AG04450 (cell line): Measurements from ENCODE around the gene UBE3C. TPM values are rescaled to one million over a fixed set of nuclear protein-coding genes. Genes with fewer than 3 reads are reported as not detected.

Experiments used
- CTCF ChIA-PET: fragments of 300-600, 350-600 bp; formaldehyde crosslinking; extraction: SDS; loops from one replicate; lab custom pipeline; 2022; ENCODE audit warnings: antibody characterized with exemption, inconsistent platforms; lab: Charles Lee
- POLR2A ChIA-PET: fragments of 350-600 bp; formaldehyde crosslinking; extraction: SDS; loops from one replicate; lab custom pipeline; 2021; ENCODE audit warnings: antibody characterized with exemption, inconsistent platforms; lab: Yijun Ruan, JAX
- DNase-seq: peaks from one replicate; pipeline ENCODE4 v3.0.0-alpha.2; 2011; ENCODE audit warnings: low read depth, low spot score
- H3K27ac ChIP-seq: one replicate; pipeline ENCODE4 v1.5.1; 2012; ENCODE audit warnings: low read depth, low read length, control low read depth
- H3K27me3 ChIP-seq: one replicate; pipeline ENCODE4 v1.6.0; 2012; ENCODE audit warnings: low read length; ENCODE audit not compliant: control insufficient read depth, insufficient read depth
- H3K4me3 ChIP-seq: 2 replicates; pipeline ENCODE4 v1.5.1; 2011; ENCODE audit warnings: mild to moderate bottlenecking, low read depth, low read length, control low read depth
- H3K9me3 ChIP-seq: 2 replicates; pipeline ENCODE4 v1.5.1; 2012; ENCODE audit warnings: low read length; ENCODE audit not compliant: control insufficient read depth, insufficient read depth
- polyA minus RNA-seq: library from RNA; depleted of rRNA, polyadenylated mRNA; stranded (reverse); fragments of >200 nt; gene quantifications from 2 replicates; pipeline ENCODE4 v1.2.3, GENCODE V29; 2011; rRNA and poly(A)+ RNA removed
- polyA plus RNA-seq: library from polyadenylated mRNA; depleted of rRNA; stranded (reverse); fragments of >200 nt; gene quantifications from 2 replicates; pipeline ENCODE4 v1.2.3, GENCODE V29; 2011; rRNA removed
- TF ChIP-seq, protein P1 (sequence below): IDR thresholded peaks from 2 replicates; pipeline ENCODE4 v1.5.1; 2011; ENCODE audit warnings: low read depth, low read length, control low read depth, inconsistent platforms

Gene UBE3C
- polyA plus RNA-seq (60.6 and 71.2 TPM in 2 replicates), polyA minus RNA-seq (75.2 and 88.1 TPM in 2 replicates)

DNA sequence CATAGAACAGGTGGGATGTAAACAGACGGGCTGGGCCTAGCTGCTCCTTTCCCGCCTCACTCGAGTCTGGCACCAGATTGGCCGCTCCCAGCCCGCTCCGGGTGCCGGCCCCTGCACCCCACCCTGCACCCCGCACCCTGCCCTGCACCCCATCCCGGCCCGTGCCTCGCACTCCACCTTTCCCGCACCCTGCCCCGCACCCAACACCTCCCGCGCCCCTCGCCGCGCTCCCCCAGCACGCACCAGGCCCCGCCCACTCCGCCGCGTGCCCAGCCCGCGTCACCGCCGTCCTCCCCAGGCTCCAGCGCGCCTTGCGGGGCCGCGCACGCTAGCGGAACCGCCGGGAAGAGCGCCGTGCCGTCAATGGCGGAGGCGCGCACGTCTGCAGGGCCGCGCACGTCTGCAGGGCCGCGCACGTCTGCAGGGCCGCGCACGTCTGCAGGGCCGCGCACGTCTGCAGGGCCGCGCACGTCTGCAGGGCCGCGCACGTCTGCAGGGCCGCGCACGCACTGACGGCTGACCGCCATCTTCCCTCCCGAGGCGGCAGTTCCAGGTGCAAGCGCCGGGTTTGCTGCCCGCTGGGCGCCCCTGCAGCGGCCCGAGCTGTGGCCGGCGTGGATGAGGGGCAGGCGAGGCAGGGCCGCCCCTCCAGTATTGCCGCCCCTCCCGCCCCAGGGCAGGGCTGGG is at the start of gene UBE3C:
TSS of gene UBE3C (plus strand) at position 503 of the 687 bp plus-strand sequence. CDS start 347 bp downstream, outside the sequence.
- peak within 1 kb of the TSS; percentile 85 for H3K4me3 ChIP-seq
- ChIA-PET POLR2A (interaction anchor here (0.6 kb wide), 1 partner anchor 78 kb away, joined by 3 read pairs; no protein-coding TSS in a partner anchor), CTCF (no interaction called here)
- DNase-seq = peak; percentile 75
- no peaks in the 10 kb centered on the region; the same call in 1 of the 2 replicates for H3K9me3 ChIP-seq
- H3K27ac ChIP-seq = peak within 1 kb of the TSS; percentile 61
- TF ChIP-seq, protein P1, sequence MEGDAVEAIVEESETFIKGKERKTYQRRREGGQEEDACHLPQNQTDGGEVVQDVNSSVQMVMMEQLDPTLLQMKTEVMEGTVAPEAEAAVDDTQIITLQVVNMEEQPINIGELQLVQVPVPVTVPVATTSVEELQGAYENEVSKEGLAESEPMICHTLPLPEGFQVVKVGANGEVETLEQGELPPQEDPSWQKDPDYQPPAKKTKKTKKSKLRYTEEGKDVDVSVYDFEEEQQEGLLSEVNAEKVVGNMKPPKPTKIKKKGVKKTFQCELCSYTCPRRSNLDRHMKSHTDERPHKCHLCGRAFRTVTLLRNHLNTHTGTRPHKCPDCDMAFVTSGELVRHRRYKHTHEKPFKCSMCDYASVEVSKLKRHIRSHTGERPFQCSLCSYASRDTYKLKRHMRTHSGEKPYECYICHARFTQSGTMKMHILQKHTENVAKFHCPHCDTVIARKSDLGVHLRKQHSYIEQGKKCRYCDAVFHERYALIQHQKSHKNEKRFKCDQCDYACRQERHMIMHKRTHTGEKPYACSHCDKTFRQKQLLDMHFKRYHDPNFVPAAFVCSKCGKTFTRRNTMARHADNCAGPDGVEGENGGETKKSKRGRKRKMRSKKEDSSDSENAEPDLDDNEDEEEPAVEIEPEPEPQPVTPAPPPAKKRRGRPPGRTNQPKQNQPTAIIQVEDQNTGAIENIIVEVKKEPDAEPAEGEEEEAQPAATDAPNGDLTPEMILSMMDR = no peak
- H3K27me3 ChIP-seq = no peaks in the 10 kb centered on the region

DNA sequence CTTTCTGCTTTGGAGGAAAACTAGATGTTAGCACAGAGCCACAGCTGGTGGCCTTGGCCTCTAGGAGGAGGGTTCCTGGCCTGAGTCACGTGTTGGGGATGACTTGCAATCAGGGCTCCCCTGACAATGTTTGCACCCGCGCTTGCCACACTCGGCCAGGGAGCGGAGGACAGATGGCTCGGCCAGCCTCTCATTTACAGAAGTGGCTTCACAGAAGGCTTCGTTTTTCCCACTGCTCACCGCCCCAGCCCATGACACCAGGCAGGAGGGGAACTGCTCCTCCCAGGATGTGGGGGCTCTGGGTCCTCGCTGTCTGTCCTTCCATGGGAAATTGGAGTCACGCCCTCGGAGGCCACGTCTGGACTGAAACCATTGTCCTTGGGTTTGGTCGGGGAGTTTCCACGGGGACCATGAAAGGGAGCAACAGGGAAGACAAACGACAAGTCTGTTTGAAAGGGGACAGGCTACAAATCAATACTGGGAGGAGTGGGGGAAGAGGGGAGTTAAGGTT is 49.6 kb upstream of the UBE3C start:
- CTCF ChIA-PET = no interaction called here
- POLR2A ChIA-PET = no interaction called here

DNA sequence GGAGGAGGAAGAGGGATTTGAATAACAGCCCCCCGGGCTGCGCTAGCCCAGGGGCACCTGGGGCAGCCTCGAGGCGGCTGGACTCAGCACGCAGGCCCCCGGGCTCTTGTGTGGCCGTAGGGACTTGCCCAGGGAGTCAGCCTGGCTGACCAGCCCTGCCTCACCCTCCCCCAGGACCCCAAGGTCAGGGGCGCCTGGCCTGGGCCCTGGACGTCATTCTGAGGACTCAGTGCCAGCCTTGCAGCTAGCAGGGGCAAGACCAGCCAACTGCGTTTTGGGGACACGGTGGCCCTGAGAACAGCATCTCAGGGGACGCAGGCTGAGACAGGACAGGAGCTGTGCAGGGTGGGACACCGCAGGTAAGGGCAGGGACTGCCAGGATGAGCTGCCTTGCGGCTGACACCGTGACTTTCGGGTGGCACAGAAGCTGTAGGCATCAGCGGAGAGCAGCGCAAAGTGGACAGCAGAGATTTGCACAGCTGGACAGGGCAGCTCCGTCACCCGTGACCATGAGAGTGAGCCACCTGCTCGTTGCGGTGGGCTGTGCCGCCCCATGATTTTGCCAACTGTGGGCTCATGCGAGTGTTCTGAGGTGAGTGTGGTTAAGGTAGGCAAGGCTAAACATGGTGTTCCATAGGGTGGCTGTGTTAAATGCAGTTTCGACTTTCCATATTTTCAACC is 48.1 kb upstream of the UBE3C start:
- Histone ChIP-seq H3K27me3 (no peaks in the 10 kb centered on the region), H3K9me3 (peaks cover 7% of the 10 kb centered on the region), H3K4me3 (no peak overlapping the region), H3K27ac (no peak overlapping the region)
- DNase-seq = no peak
- POLR2A ChIA-PET = no interaction called here
- TF ChIP-seq, protein P1 = no peak
- CTCF ChIA-PET = no interaction called here

More for the DNA sequence above, 49.6 kb upstream of the UBE3C start:
- H3K27ac ChIP-seq = no peak overlapping the region
- peaks cover 10% of the 10 kb centered on the region for H3K9me3 ChIP-seq
- no peak for DNase-seq
- no peak overlapping the region for H3K4me3 ChIP-seq
- TF ChIP-seq, protein P1 = no peak
- no peaks in the 10 kb centered on the region for H3K27me3 ChIP-seq

DNA sequence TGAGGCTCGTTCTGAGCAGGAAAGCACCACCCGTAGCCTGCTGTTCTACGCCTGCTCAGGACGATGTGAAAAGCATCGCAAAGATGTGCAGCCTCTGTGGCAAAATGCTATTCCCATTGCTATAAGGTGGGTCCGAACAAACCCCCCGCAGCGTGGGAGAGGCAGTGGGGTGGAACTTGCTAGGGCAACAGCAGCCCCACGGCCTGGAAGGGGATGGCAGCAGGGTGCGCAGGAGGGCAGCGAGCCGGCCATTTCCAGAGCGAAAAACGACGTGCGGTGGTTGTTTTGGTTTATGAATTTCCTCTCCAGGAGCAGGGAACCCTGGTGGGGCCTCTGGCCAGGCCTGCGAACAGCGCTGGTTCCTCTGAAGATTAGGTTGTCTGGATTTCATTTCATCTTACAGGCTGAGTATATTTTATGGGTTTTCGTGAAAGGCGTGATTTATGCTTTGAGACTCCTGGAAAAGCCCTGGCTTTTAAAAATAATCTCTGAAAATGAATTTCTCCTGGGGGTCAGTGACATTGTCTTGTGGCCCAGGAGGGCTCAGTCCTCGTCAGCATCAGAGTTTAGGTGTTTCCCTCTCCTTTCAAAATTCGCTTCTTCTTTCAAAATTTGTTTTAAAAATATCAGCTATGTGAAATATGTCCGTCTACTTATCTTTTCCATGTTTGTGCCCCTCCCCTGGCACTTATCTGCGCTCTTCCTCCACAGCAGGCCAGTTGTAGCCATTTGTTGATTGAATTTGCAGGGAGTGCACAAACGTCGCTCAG is 42.3 kb upstream of the UBE3C start:
- Histone ChIP-seq H3K9me3 (peaks cover 7% of the 10 kb centered on the region; the same call in 1 of the 2 replicates), H3K27ac (no peak overlapping the region), H3K4me3 (no peak overlapping the region), H3K27me3 (peaks cover 3% of the 10 kb centered on the region)
- ChIA-PET CTCF (no interaction called here), POLR2A (no interaction called here)
- TF ChIP-seq, protein P1 = no peak
- DNase-seq = no peak
